ENCODE measurements around the gene EVL. TPM values are rescaled to one million over a fixed set of nuclear protein-coding genes. Genes with fewer than 3 reads are reported as not detected.

The EVL gene
- total RNA-seq, 2 experiments from 2014 or later, result 206 to 298 TPM

DNA sequence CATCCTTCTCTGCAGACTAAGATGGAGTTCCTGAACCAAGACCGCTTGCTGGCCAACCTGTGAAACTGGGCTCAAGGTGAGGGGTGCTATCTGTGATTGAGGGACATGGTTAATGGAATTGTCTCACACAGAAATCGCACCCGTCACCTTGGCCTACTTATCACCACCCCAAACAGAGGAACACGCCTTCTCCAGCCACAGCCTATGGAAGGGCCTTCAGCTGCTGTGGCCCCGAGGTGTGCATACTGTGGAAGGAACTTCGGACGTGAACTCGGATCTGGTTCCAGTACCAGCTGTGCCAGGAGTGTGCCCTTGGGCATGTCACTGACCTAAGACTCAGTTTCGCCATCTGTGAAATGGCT is 44.4 kb downstream of the EVL start:
- no peaks in the 10 kb centered on the region for H3K9me2 ChIP-seq (ENCODE audit: insufficient read depth, low read length)
- H3K4me1 ChIP-seq (ENCODE audit: insufficient read depth, low read length, poor library complexity, severe bottlenecking), result no peaks in the 10 kb centered on the region
- TF ChIP-seq CTCF (conservative IDR thresholded peaks at IDR 0.05; ENCODE audit: low read length), result no peak
- TF ChIP-seq EZH2phosphoT487 (IDR thresholded peaks at IDR 0.05; ENCODE audit: borderline replicate concordance, low read depth, low read length), result no peak
- no peak for DNase-seq (ENCODE audit: low spot score)
- no peaks in the 10 kb centered on the region for H3K9me3 ChIP-seq (ENCODE audit: low read length)
- H3K27ac ChIP-seq (ENCODE audit: low read depth, low read length, poor library complexity, severe bottlenecking), result no peak overlapping the region
- no peak overlapping the region for H2AFZ ChIP-seq (ENCODE audit: low read length)
- peaks cover 71% of the 10 kb centered on the region for H3K36me3 ChIP-seq (ENCODE audit: insufficient read depth, low read length)
- intact Hi-C loops (cut with micrococcal nuclease; ENCODE audit: unreplicated experiment), result loop anchor here (2.0 kb wide), 1 partner anchor 45 kb away; the partner anchor contains the start of gene EVL
- ChIA-PET POLR2A (no interaction called here), CTCF (ENCODE audit: unreplicated experiment) (no interaction called here)
- no peak overlapping the region for H3K4me2 ChIP-seq (ENCODE audit: low read length)
- no peak overlapping the region for H3K4me3 ChIP-seq (ENCODE audit: low read depth, low read length, poor library complexity, severe bottlenecking)
- H4K20me1 ChIP-seq (ENCODE audit: insufficient read depth, low read length), result no peaks in the 10 kb centered on the region
- no peaks in the 10 kb centered on the region for H3K79me2 ChIP-seq (ENCODE audit: insufficient read depth, low read depth, low read length)
- no TSS peak for BruUV-seq (replicated peaks)

DNA sequence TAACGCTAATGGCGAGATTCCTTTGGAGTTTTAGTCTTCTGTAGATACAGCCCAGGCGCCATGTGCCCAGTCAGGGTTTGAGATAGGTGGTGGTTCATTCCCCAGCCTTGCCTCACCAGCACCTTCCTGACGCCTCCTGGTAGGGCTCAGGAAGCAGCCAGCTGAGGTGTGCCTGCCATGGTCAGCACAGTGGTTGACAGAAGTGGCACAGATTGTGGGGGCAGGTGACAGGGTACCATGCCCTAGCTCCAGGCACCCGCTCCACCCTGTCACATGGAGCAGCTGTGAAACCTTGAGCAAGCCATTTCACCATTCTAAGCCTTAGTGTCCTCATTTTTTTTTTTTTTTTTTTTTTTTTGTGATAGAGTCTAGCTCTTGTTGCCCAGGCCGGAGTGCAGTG is 45.6 kb downstream of the EVL start:
- H2AFZ ChIP-seq (ENCODE audit: low read length), result no peak overlapping the region
- no peak for TF ChIP-seq EZH2phosphoT487 (IDR thresholded peaks at IDR 0.05; ENCODE audit: borderline replicate concordance, low read depth, low read length)
- no peak for TF ChIP-seq CTCF (conservative IDR thresholded peaks at IDR 0.05; ENCODE audit: low read length)
- POLR2A ChIA-PET, result no interaction called here
- H3K79me2 ChIP-seq (ENCODE audit: insufficient read depth, low read depth, low read length), result no peaks in the 10 kb centered on the region
- no peak overlapping the region for H3K4me2 ChIP-seq (ENCODE audit: low read length)
- H3K4me1 ChIP-seq (ENCODE audit: insufficient read depth, low read length, poor library complexity, severe bottlenecking), result no peaks in the 10 kb centered on the region
- DNase-seq (ENCODE audit: low spot score), result no peak
- no peak overlapping the region for H3K27ac ChIP-seq (ENCODE audit: low read depth, low read length, poor library complexity, severe bottlenecking)
- no peaks in the 10 kb centered on the region for H3K9me3 ChIP-seq (ENCODE audit: low read length)
- intact Hi-C loops (cut with micrococcal nuclease; ENCODE audit: unreplicated experiment), result no loop called here
- no TSS peak for BruUV-seq (replicated peaks)
- H3K36me3 ChIP-seq (ENCODE audit: insufficient read depth, low read length), result peaks cover 66% of the 10 kb centered on the region
- H4K20me1 ChIP-seq (ENCODE audit: insufficient read depth, low read length), result no peaks in the 10 kb centered on the region
- H3K4me3 ChIP-seq (ENCODE audit: low read depth, low read length, poor library complexity, severe bottlenecking), result no peak overlapping the region
- no peaks in the 10 kb centered on the region for H3K9me2 ChIP-seq (ENCODE audit: insufficient read depth, low read length)
- CTCF ChIA-PET (ENCODE audit: unreplicated experiment), result interaction anchor here (0.6 kb wide), 1 partner anchor 46 kb away, joined by 3 read pairs; the partner anchor contains the start of gene EVL

- no peak overlapping the region for H3K27ac ChIP-seq (ENCODE audit: low read depth, low read length, poor library complexity, severe bottlenecking)
- no peak for DNase-seq (ENCODE audit: low spot score)
- H2AFZ ChIP-seq (ENCODE audit: low read length), result no peak overlapping the region
- ChIA-PET POLR2A (interaction anchor here (0.8 kb wide), 1 partner anchor 50 kb away, joined by 3 read pairs; no protein-coding TSS in a partner anchor), CTCF (ENCODE audit: unreplicated experiment) (no interaction called here)
- peaks cover 62% of the 10 kb centered on the region for H3K36me3 ChIP-seq (ENCODE audit: insufficient read depth, low read length)
- no peaks in the 10 kb centered on the region for H4K20me1 ChIP-seq (ENCODE audit: insufficient read depth, low read length)
- H3K79me2 ChIP-seq (ENCODE audit: insufficient read depth, low read depth, low read length), result no peaks in the 10 kb centered on the region
- no peak for TF ChIP-seq EZH2phosphoT487 (IDR thresholded peaks at IDR 0.05; ENCODE audit: borderline replicate concordance, low read depth, low read length)
- no peak for TF ChIP-seq CTCF (conservative IDR thresholded peaks at IDR 0.05; ENCODE audit: low read length)
- no peaks in the 10 kb centered on the region for H3K9me2 ChIP-seq (ENCODE audit: insufficient read depth, low read length)
- BruUV-seq (replicated peaks), result no TSS peak
- H3K4me1 ChIP-seq (ENCODE audit: insufficient read depth, low read length, poor library complexity, severe bottlenecking), result peaks cover 2% of the 10 kb centered on the region
- intact Hi-C loops (cut with micrococcal nuclease; ENCODE audit: unreplicated experiment), result no loop called here
- H3K4me2 ChIP-seq (ENCODE audit: low read length), result no peak overlapping the region
- no peak overlapping the region for H3K4me3 ChIP-seq (ENCODE audit: low read depth, low read length, poor library complexity, severe bottlenecking)
- H3K9me3 ChIP-seq (ENCODE audit: low read length), result no peaks in the 10 kb centered on the region
Observed at GRCh38 chr14:100111931-100112704, 46.9 kb downstream of the EVL start.
